Colonic mucosa (tissue), 4 donors: ENCODE measurements around the gene TIAM1. TPM values are rescaled to one million over a fixed set of nuclear protein-coding genes. Genes with fewer than 3 reads are reported as not detected.

Experiments used
- DNase-seq: peaks from one replicate; pipeline ENCODE4 v3.0.0-alpha.2; 2020
- H3K27ac ChIP-seq: fragments of 200-600 bp; one replicate; pipeline ENCODE4 v1.8.0; 2021
- H3K27me3 ChIP-seq: fragments of 200-600 bp; one replicate; pipeline ENCODE4 v1.8.0; 2021
- H3K36me3 ChIP-seq: fragments of 200-600 bp; one replicate; pipeline ENCODE4 v1.8.0; 2021
- H3K4me1 ChIP-seq: fragments of 200-600 bp; one replicate; pipeline ENCODE4 v1.8.0; 2021; ENCODE audit warnings: mild to moderate bottlenecking
- H3K4me3 ChIP-seq: fragments of 200-600 bp; one replicate; pipeline ENCODE4 v1.8.0; 2021
- H3K9ac ChIP-seq, 2 donors: one replicate each; pipeline ENCODE4 v1.7.0; 2013; ENCODE audit warnings: control low read depth in 2 of 2, low read depth in 2 of 2, low read length in 2 of 2
- H3K9me3 ChIP-seq: fragments of 200-600 bp; one replicate; pipeline ENCODE4 v1.8.0; 2021
- intact Hi-C: fragments of 100-400 bp; cut with DNase I; formaldehyde crosslinking; loops from one replicate; pipeline ENCODE4 v1.14.1; 2022
- total RNA-seq, 2 donors: library from RNA; stranded (reverse); fragmentation: NEBNext Ultra II Directional in 1 of 2; extraction: Animal tissue kit (Norgen Biotek cat#: 25700) in 1 of 2; gene quantifications; one replicate each; pipeline ENCODE4 v1.2.1, GENCODE V29; 2021
- TF ChIP-seq, protein P1 (sequence below): fragments of 200-600 bp; IDR thresholded peaks from one replicate; pipeline ENCODE4 v1.8.0; 2022; ENCODE audit warnings: antibody characterized with exemption, mild to moderate bottlenecking
- donor health status: healthy.
- donor health status: DM: no; HTN: no; CAD: no.
- donor health status: DM: no; HTN: no; CAD: no.

TIAM1 gene
- total RNA-seq, 2 donors from 2014 or later, result 5.7 to 5.8 TPM

DNA sequence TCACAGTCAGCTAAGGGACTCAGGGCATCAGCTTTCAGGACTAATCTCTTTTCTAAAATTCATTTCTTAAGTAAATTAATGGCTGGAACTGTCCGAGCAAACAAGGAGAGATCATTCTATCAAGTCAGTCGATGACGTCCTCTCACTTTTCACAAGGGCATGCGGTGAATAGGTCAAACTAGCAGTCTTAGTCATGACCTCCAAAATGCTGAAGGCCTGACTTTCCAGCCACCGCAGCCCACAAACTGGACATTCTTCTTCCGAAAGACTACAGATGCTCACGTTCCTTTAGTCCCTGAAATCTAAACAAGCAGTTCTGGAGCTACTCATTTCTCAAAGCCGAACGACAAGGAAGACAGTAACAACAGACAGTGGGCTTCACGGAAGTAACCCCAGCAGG is 127.9 kb downstream of the TIAM1 start:
- no peaks in the 10 kb centered on the region for H3K4me1 ChIP-seq
- H3K9me3 ChIP-seq, result no peaks in the 10 kb centered on the region
- intact Hi-C loops, result no loop called here
- H3K36me3 ChIP-seq, result no peaks in the 10 kb centered on the region
- TF ChIP-seq, protein P1, sequence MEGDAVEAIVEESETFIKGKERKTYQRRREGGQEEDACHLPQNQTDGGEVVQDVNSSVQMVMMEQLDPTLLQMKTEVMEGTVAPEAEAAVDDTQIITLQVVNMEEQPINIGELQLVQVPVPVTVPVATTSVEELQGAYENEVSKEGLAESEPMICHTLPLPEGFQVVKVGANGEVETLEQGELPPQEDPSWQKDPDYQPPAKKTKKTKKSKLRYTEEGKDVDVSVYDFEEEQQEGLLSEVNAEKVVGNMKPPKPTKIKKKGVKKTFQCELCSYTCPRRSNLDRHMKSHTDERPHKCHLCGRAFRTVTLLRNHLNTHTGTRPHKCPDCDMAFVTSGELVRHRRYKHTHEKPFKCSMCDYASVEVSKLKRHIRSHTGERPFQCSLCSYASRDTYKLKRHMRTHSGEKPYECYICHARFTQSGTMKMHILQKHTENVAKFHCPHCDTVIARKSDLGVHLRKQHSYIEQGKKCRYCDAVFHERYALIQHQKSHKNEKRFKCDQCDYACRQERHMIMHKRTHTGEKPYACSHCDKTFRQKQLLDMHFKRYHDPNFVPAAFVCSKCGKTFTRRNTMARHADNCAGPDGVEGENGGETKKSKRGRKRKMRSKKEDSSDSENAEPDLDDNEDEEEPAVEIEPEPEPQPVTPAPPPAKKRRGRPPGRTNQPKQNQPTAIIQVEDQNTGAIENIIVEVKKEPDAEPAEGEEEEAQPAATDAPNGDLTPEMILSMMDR, result no peak
- H3K9ac ChIP-seq, result no peak overlapping the region
- DNase-seq, result no peak
- H3K4me3 ChIP-seq, result no peak overlapping the region
- H3K27me3 ChIP-seq, result no peaks in the 10 kb centered on the region
- H3K27ac ChIP-seq, result no peak overlapping the region

DNA sequence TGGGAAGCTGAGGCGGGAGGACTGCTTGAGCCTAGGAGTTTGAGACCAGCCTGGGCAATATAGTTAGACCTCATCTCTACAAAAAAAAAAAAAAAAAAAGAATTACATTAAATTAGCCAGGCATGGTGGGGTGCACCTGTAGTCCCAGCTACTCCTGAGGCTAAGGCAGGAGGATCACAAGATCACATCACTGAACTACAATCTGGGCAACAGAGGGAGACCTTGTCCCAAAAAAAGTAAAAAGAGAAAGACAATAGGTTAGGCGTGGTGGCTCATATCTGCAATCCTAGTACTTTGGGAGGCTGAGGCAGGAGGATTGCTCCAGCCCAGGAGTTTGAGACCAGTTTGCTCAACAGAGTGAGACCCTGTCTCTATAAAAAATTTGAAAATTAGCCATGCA is 130.3 kb downstream of the TIAM1 start:
- TF ChIP-seq, protein P1, result no peak
- Histone ChIP-seq H3K9ac (no peak overlapping the region), H3K4me1 (no peaks in the 10 kb centered on the region), H3K36me3 (no peaks in the 10 kb centered on the region), H3K9me3 (no peaks in the 10 kb centered on the region), H3K4me3 (no peak overlapping the region), H3K27me3 (no peaks in the 10 kb centered on the region), H3K27ac (no peak overlapping the region)
- intact Hi-C loops, result no loop called here
- no peak for DNase-seq

DNA sequence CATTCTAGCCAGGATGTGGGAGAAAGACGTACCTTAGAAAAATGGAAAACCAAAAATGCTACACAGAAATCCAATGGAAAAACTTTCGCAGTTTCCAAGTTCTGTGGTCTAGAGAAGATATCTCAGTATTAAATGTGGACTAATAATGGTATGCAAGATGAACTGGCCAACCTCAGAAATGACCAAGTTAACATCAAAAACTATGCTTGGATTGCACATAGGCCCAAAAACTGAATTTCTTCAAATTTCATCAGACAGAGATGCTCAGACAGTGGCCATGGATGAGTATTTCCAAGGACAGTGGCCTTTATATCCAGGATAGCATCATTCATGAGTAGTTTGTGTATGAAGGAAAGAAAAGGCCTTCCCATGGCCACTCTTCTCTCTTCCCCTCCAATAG is 132.2 kb downstream of the TIAM1 start:
- DNase-seq, result no peak
- Histone ChIP-seq H3K9ac (no peak overlapping the region), H3K4me1 (no peaks in the 10 kb centered on the region), H3K4me3 (no peak overlapping the region), H3K27ac (no peak overlapping the region), H3K36me3 (no peaks in the 10 kb centered on the region), H3K27me3 (no peaks in the 10 kb centered on the region), H3K9me3 (no peaks in the 10 kb centered on the region)
- intact Hi-C loops, result no loop called here
- TF ChIP-seq, protein P1, result no peak

DNA sequence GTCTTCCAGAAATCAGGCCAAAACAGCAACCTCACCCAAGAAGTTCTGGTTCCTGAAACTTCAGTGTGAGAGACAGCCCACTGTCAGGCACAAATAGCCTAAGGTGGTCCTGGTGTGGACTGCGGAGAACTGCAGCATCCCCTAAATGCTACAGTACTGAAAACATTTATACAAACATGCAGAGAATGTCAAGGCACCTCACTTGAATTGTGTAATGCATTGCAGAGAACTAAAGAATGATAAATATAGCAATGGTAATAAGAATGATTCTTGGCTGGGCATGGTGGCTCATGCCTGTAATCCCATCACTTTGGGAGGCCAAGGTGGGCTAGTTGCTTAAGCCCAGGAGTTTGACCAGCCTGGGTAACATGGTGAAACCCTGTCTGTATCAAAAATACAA is 138.6 kb downstream of the TIAM1 start:
- intact Hi-C loops, result no loop called here

DNA sequence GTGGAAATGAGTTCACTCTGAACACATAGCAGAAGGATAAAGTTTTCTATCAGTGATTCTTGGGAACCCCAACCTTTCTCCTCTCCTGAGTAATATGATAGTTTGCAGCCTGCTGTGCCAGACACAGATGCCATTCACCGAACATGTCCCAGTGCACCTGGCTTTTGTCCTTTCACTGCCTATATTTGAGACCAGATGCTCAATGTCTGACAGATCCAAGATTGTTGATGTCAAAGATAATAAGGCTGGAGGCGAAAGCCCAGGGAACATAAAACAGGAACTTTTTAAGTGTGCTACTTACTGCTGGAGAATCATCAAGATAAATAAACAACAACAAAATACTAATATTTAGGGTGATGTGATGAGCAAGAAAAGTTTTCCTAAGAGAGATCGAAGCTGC is 139.3 kb downstream of the TIAM1 start:
- DNase-seq, result no peak
- TF ChIP-seq, protein P1, result no peak
- intact Hi-C loops, result no loop called here
- Histone ChIP-seq H3K4me3 (no peak overlapping the region), H3K27me3 (no peaks in the 10 kb centered on the region), H3K4me1 (no peaks in the 10 kb centered on the region), H3K9me3 (no peaks in the 10 kb centered on the region), H3K36me3 (no peaks in the 10 kb centered on the region), H3K9ac (no peak overlapping the region), H3K27ac (no peak overlapping the region)

More for the DNA sequence above, 138.6 kb downstream of the TIAM1 start:
- TF ChIP-seq, protein P1, result no peak
- Histone ChIP-seq H3K4me1 (no peaks in the 10 kb centered on the region), H3K27ac (no peak overlapping the region), H3K36me3 (no peaks in the 10 kb centered on the region), H3K27me3 (no peaks in the 10 kb centered on the region), H3K4me3 (no peak overlapping the region), H3K9me3 (no peaks in the 10 kb centered on the region), H3K9ac (no peak overlapping the region)
- no peak for DNase-seq
